HEK293 (cell line): ENCODE data around the gene TMEM231.

Experiments
- GFI1B ChIP-seq: fragments of 450-650 bp; formaldehyde crosslinking; IDR thresholded peaks from 2 replicates; pipeline ENCODE4 v1.5.1; 2016; ENCODE audit warnings: missing biosample characterization, missing genetic modification characterization
- GLIS2 ChIP-seq: fragments of 450-650 bp; formaldehyde crosslinking; IDR thresholded peaks from 2 replicates; pipeline ENCODE4 v1.5.1; 2016; ENCODE audit warnings: missing biosample characterization, missing genetic modification characterization
- HOXD13 ChIP-seq: sonication (generic); formaldehyde crosslinking; IDR thresholded peaks from 2 replicates; pipeline ENCODE4 v1.8.0; 2022; ENCODE audit warnings: missing genetic modification reagents, borderline replicate concordance
- KLF1 ChIP-seq: fragments of 450-650 bp; formaldehyde crosslinking; IDR thresholded peaks from 2 replicates; pipeline ENCODE4 v1.5.1; 2016; ENCODE audit warnings: missing biosample characterization, missing genetic modification characterization
- KLF16 ChIP-seq: fragments of 450-650 bp; formaldehyde crosslinking; IDR thresholded peaks from 2 replicates; pipeline ENCODE4 v1.5.1; 2017; ENCODE audit warnings: missing biosample characterization, missing genetic modification characterization
- KLF9 ChIP-seq: fragments of 450-650 bp; formaldehyde crosslinking; IDR thresholded peaks from 2 replicates; pipeline ENCODE4 v1.5.1; 2016; ENCODE audit warnings: missing biosample characterization, missing genetic modification characterization, low read depth
- MYNN ChIP-seq: fragments of 450-650 bp; formaldehyde crosslinking; IDR thresholded peaks from 2 replicates; pipeline ENCODE4 v1.5.1; 2016; ENCODE audit warnings: missing biosample characterization, missing genetic modification characterization, borderline replicate concordance
- PBX3 ChIP-seq: sonication (generic); formaldehyde crosslinking; IDR thresholded peaks from 2 replicates; pipeline ENCODE4 v1.8.1; 2022; ENCODE audit warnings: mild to moderate bottlenecking, moderate library complexity, missing genetic modification reagents
- REPIN1 ChIP-seq: fragments of 450-650 bp; formaldehyde crosslinking; IDR thresholded peaks from 2 replicates; pipeline ENCODE4 v1.5.1; 2017; ENCODE audit warnings: missing biosample characterization, missing genetic modification characterization, low read depth
- SP3 ChIP-seq: fragments of 450-650 bp; formaldehyde crosslinking; IDR thresholded peaks from 2 replicates; pipeline ENCODE4 v1.5.1; 2016; ENCODE audit warnings: missing biosample characterization, missing genetic modification characterization
- ZBTB26 ChIP-seq: fragments of 450-650 bp; formaldehyde crosslinking; optimal IDR thresholded peaks from 2 replicates; pipeline ENCODE3; 2016; ENCODE audit warnings: missing biosample characterization, mild to moderate bottlenecking, missing genetic modification characterization
- ZBTB48 ChIP-seq: fragments of 450-650 bp; formaldehyde crosslinking; IDR thresholded peaks from 2 replicates; pipeline ENCODE4 v1.5.1; 2016; ENCODE audit warnings: missing biosample characterization, missing genetic modification characterization
- ZBTB8A ChIP-seq: fragments of 450-650 bp; formaldehyde crosslinking; IDR thresholded peaks from 2 replicates; pipeline ENCODE4 v1.5.1; 2016; ENCODE audit warnings: missing biosample characterization, missing genetic modification characterization
- ZFP69B ChIP-seq: fragments of 450-650 bp; formaldehyde crosslinking; IDR thresholded peaks from 2 replicates; pipeline ENCODE4 v1.5.1; 2016; ENCODE audit warnings: missing biosample characterization, missing genetic modification characterization
- ZIC2 ChIP-seq: fragments of 450-650 bp; formaldehyde crosslinking; IDR thresholded peaks from 2 replicates; pipeline ENCODE4 v1.5.1; 2016; ENCODE audit warnings: missing biosample characterization, missing genetic modification characterization
- ZNF221 ChIP-seq: fragments of 450-650 bp; formaldehyde crosslinking; IDR thresholded peaks from 2 replicates; pipeline ENCODE4 v1.5.1; 2017; ENCODE audit warnings: missing biosample characterization, missing genetic modification characterization, borderline replicate concordance
- ZNF223 ChIP-seq: fragments of 450-650 bp; formaldehyde crosslinking; IDR thresholded peaks from 2 replicates; pipeline ENCODE4 v1.5.1; 2016; ENCODE audit warnings: missing biosample characterization, missing genetic modification characterization
- ZNF24 ChIP-seq: fragments of 450-650 bp; formaldehyde crosslinking; IDR thresholded peaks from 2 replicates; pipeline ENCODE4 v1.5.1; 2016; ENCODE audit warnings: missing biosample characterization, missing genetic modification characterization
- ZNF311 ChIP-seq: fragments of 450-650 bp; formaldehyde crosslinking; IDR thresholded peaks from 2 replicates; pipeline ENCODE4 v1.5.1; 2017; ENCODE audit warnings: missing biosample characterization, missing genetic modification characterization, borderline replicate concordance
- ZNF354C ChIP-seq: fragments of 450-650 bp; formaldehyde crosslinking; IDR thresholded peaks from 2 replicates; pipeline ENCODE4 v1.5.1; 2016; ENCODE audit warnings: missing biosample characterization, missing genetic modification characterization, low read depth, borderline replicate concordance
- ZNF404 ChIP-seq: fragments of 450-650 bp; formaldehyde crosslinking; IDR thresholded peaks from 2 replicates; pipeline ENCODE4 v1.5.1; 2017; ENCODE audit warnings: missing biosample characterization, missing genetic modification characterization
- ZNF561 ChIP-seq: fragments of 450-650 bp; IDR thresholded peaks from 2 replicates; pipeline ENCODE4 v1.5.1; 2018; ENCODE audit warnings: missing biosample characterization, missing genetic modification characterization, borderline replicate concordance
- ZNF600 ChIP-seq: fragments of 450-650 bp; formaldehyde crosslinking; IDR thresholded peaks from 2 replicates; pipeline ENCODE4 v1.5.1; 2016; ENCODE audit warnings: missing biosample characterization, missing genetic modification characterization
- ZNF610 ChIP-seq: fragments of 450-650 bp; formaldehyde crosslinking; IDR thresholded peaks from 2 replicates; pipeline ENCODE4 v1.5.1; 2016; ENCODE audit warnings: missing biosample characterization, missing genetic modification characterization, borderline replicate concordance
- ZNF692 ChIP-seq: fragments of 450-650 bp; formaldehyde crosslinking; IDR thresholded peaks from 2 replicates; pipeline ENCODE4 v1.5.1; 2016; ENCODE audit warnings: missing biosample characterization, missing genetic modification characterization
- ZNF701 ChIP-seq: fragments of 450-650 bp; formaldehyde crosslinking; IDR thresholded peaks from 2 replicates; pipeline ENCODE4 v1.5.1; 2016; ENCODE audit warnings: missing biosample characterization, missing genetic modification characterization
- ZNF776 ChIP-seq: fragments of 450-650 bp; formaldehyde crosslinking; IDR thresholded peaks from 2 replicates; pipeline ENCODE4 v1.5.0; 2017; ENCODE audit warnings: missing biosample characterization, missing genetic modification characterization, borderline replicate concordance
- ZNF785 ChIP-seq: fragments of 450-650 bp; formaldehyde crosslinking; IDR thresholded peaks from 2 replicates; pipeline ENCODE4 v1.5.1; 2016; ENCODE audit warnings: missing biosample characterization, missing genetic modification characterization
- ZSCAN18 ChIP-seq: fragments of 450-650 bp; formaldehyde crosslinking; IDR thresholded peaks from 2 replicates; pipeline ENCODE4 v1.5.1; 2016; ENCODE audit warnings: missing biosample characterization, missing genetic modification characterization

Gene TMEM231

GRCh38 chr16:75566040-75566757, 10.1 kb upstream of the TMEM231 start, which contains the start of gene GABARAPL2 (continued):
- peak; percentile 45 for TF ChIP-seq ZBTB26 (tag by site-specific recombination)
- TF ChIP-seq ZNF610 (tag by site-specific recombination), result peak; percentile 20; the same call in 1 of the 2 replicates
- no peak for TF ChIP-seq GFI1B (tag by site-specific recombination)
- peak; percentile 26; the same call in 1 of the 2 replicates for TF ChIP-seq ZFP69B
- no peak for TF ChIP-seq ZNF354C (tag by site-specific recombination)
- 0 out of 2 replicates have a peak, but pooled peaks have one; percentile 19 for TF ChIP-seq ZSCAN18
- TF ChIP-seq KLF1, result peak; percentile 78
- 0 out of 2 replicates have a peak, but pooled peaks have one; percentile 70 for TF ChIP-seq ZNF561 (tag by site-specific recombination)
- no peak for TF ChIP-seq HOXD13 (CRISPR knock-in tag)
- no peak for TF ChIP-seq ZNF24 (tag by site-specific recombination)
- no peak for TF ChIP-seq ZNF311
- no peak for TF ChIP-seq ZNF404 (tag by site-specific recombination)
- peak; percentile 86 for TF ChIP-seq MYNN (tag by site-specific recombination)
- TF ChIP-seq GLIS2 (tag by site-specific recombination), result peak; percentile 54; the same call in 1 of the 2 replicates
- TF ChIP-seq SP3 (tag by site-specific recombination), result peak; percentile 91
- TF ChIP-seq KLF16, result peak; percentile 83
- TF ChIP-seq PBX3 (CRISPR knock-in tag), result 0 out of 2 replicates have a peak, but pooled peaks have one; percentile 60
- no peak for TF ChIP-seq ZNF776 (tag by site-specific recombination)
- TF ChIP-seq ZNF600 (tag by site-specific recombination), result peak; percentile 21; the same call in 1 of the 2 replicates
- no peak for TF ChIP-seq ZNF785 (tag by site-specific recombination)
- TF ChIP-seq REPIN1, result peak; percentile 90; the same call in 1 of the 2 replicates
- 0 out of 2 replicates have a peak, but pooled peaks have one; percentile 20 for TF ChIP-seq ZNF221
- TF ChIP-seq ZNF692 (tag by site-specific recombination), result peak; percentile 89
- peak; percentile 100 for TF ChIP-seq KLF9 (tag by site-specific recombination)
- peak; percentile 74 for TF ChIP-seq ZBTB8A (tag by site-specific recombination)
- no peak for TF ChIP-seq ZNF223 (tag by site-specific recombination)
- peak; percentile 35; the same call in 1 of the 2 replicates for TF ChIP-seq ZIC2 (tag by site-specific recombination)
- peak; percentile 11; the same call in 1 of the 2 replicates for TF ChIP-seq ZBTB48 (tag by site-specific recombination)
- no peak for TF ChIP-seq ZNF701
